A549 (cell line): ENCODE results near the gene SSBP3. TPM values are rescaled to one million over a fixed set of nuclear protein-coding genes. Genes with fewer than 3 reads are reported as not detected.

Experiments used
- ATAC-seq, 2 experiments: fragments of 200-7000 bp in 1 of 2; fragments of >200 bp in 1 of 2; cut with Nextera tagmentation in 1 of 2; cut with Tn5 transposase in 1 of 2; 3 replicates each; pipeline versions ENCODE4 v1.8.0 to v1.9.1; 2018 to 2020; ENCODE audit warnings: mild to moderate bottlenecking in 1 of 2, moderate library complexity in 1 of 2
- CTCF ChIA-PET: fragments of 300-600 bp; sonication (Branson Sonifier 250); formaldehyde crosslinking; extraction: SDS; loops from one replicate; lab custom pipeline; 2021; ENCODE audit warnings: antibody characterized with exemption, inconsistent platforms; lab: Yijun Ruan, JAX
- POLR2A ChIA-PET: fragments of 350-600 bp; formaldehyde crosslinking; extraction: SDS; loops from one replicate; lab custom pipeline; 2021; ENCODE audit warnings: antibody characterized with exemption, inconsistent platforms; lab: Yijun Ruan, JAX
- DNase-seq, 2 experiments: peaks; one replicate each; pipeline versions ENCODE4 v3.0.0 to v3.0.0-alpha.2; 2011 to 2016; ENCODE audit warnings: low read depth in 1 of 2, low spot score in 1 of 2
- FAIRE-seq: peaks from 2 replicates; lab custom pipeline; 2011; peaks lifted over from hg19 to GRCh38; lab: Jason Lieb, UNC
- H3K27ac ChIP-seq, 2 experiments: fragments of >200 bp; sonication (Bioruptor Twin); formaldehyde crosslinking; 3 replicates each; pipeline ENCODE4 v1.5.1; 2016 to 2017
- H3K4me1 ChIP-seq: fragments of >200 bp; sonication (Bioruptor Twin); formaldehyde crosslinking; 3 replicates; pipeline ENCODE4 v1.6.1; 2016
- H3K4me2 ChIP-seq: fragments of >200 bp; sonication (Bioruptor Twin); formaldehyde crosslinking; 3 replicates; pipeline ENCODE4 v1.6.1; 2016
- H3K4me3 ChIP-seq: fragments of >200 bp; sonication (Bioruptor Twin); formaldehyde crosslinking; 3 replicates; pipeline ENCODE4 v1.5.1; 2016
- H3K9me3 ChIP-seq: fragments of >200 bp; sonication (Bioruptor Twin); formaldehyde crosslinking; 3 replicates; pipeline ENCODE4 v1.6.1; 2016
- CHD2 ChIP-seq: fragments of 150-350 bp; IDR thresholded peaks from 2 replicates; pipeline ENCODE4 v1.6.1; 2014; ENCODE audit warnings: low read length; ENCODE audit not compliant: partially characterized antibody
- EHMT2 ChIP-seq: fragments of 200-600 bp; sonication (generic); IDR thresholded peaks from 2 replicates; pipeline ENCODE4 v1.6.1; 2016; ENCODE audit warnings: antibody characterized with exemption, low read depth, mild to moderate bottlenecking, moderate library complexity
- FOSB ChIP-seq: fragments of 250-450 bp; sonication (Bioruptor Pico); IDR thresholded peaks from 2 replicates; pipeline ENCODE4 v1.5.0; 2020; ENCODE audit warnings: mild to moderate bottlenecking, moderate library complexity
- FOXS1 ChIP-seq: fragments of 250-450 bp; sonication (Bioruptor Pico); IDR thresholded peaks from 2 replicates; pipeline ENCODE4 v1.5.0; 2020; ENCODE audit warnings: mild to moderate bottlenecking, moderate library complexity
- HES2 ChIP-seq: fragments of >200 bp; sonication (Bioruptor Twin); formaldehyde crosslinking; IDR thresholded peaks from 2 replicates; pipeline ENCODE4 v1.6.1; 2016
- HMGXB4 ChIP-seq: fragments of 250-450 bp; sonication (Bioruptor Pico); IDR thresholded peaks from 2 replicates; pipeline ENCODE4 v1.5.0; 2021; ENCODE audit warnings: mild to moderate bottlenecking, moderate library complexity, borderline replicate concordance
- HOXA7 ChIP-seq: fragments of 250-450 bp; sonication (Bioruptor Pico); IDR thresholded peaks from 2 replicates; pipeline ENCODE4 v1.5.0; 2020; ENCODE audit warnings: mild to moderate bottlenecking, moderate library complexity
- HOXB13 ChIP-seq: fragments of 250-450 bp; sonication (Bioruptor Pico); IDR thresholded peaks from 2 replicates; pipeline ENCODE4 v1.5.0; 2020; ENCODE audit warnings: low read depth, mild to moderate bottlenecking, moderate library complexity
- HOXB5 ChIP-seq: fragments of 250-450 bp; sonication (Bioruptor Pico); IDR thresholded peaks from 2 replicates; pipeline ENCODE4 v1.5.0; 2020; ENCODE audit warnings: mild to moderate bottlenecking, moderate library complexity
- JUNB ChIP-seq: fragments of >200 bp; sonication (Bioruptor Twin); formaldehyde crosslinking; IDR thresholded peaks from 2 replicates; pipeline ENCODE4 v1.6.1; 2016
- KDM5A ChIP-seq: fragments of 200-600 bp; sonication (generic); IDR thresholded peaks from 2 replicates; pipeline ENCODE4 v1.6.1; 2016; ENCODE audit warnings: antibody characterized with exemption, mild to moderate bottlenecking
- MAFK ChIP-seq: fragments of 450-650 bp; IDR thresholded peaks from 2 replicates; pipeline ENCODE4 v1.6.1; 2014; ENCODE audit not compliant: partially characterized antibody
- NFE2L2 ChIP-seq: fragments of 150-350 bp; conservative IDR thresholded peaks from 2 replicates; pipeline ENCODE4 v1.6.1; 2014; ENCODE audit warnings: low read length
- NPAS2 ChIP-seq: fragments of 250-450 bp; sonication (Bioruptor Pico); IDR thresholded peaks from 2 replicates; pipeline ENCODE4 v1.8.0; 2022; ENCODE audit warnings: mild to moderate bottlenecking, moderate library complexity, borderline replicate concordance
- NR3C1 ChIP-seq: fragments of >200 bp; sonication (Bioruptor Twin); formaldehyde crosslinking; IDR thresholded peaks from 3 replicates; pipeline ENCODE4 v1.6.1; 2017
- PBX3 ChIP-seq: IDR thresholded peaks from 2 replicates; pipeline ENCODE4 v1.6.1; 2012
- POLR2A ChIP-seq: IDR thresholded peaks from 2 replicates; pipeline ENCODE4 v1.6.1; 2012; ENCODE audit warnings: mild to moderate bottlenecking, low read length
- SREBF2 ChIP-seq: fragments of 450-650 bp; IDR thresholded peaks from 2 replicates; pipeline ENCODE4 v1.6.1; 2014; ENCODE audit warnings: mild to moderate bottlenecking, moderate library complexity
- TP53 ChIP-seq: fragments of 250-450 bp; sonication (Bioruptor Pico); IDR thresholded peaks from 2 replicates; pipeline ENCODE4 v1.5.0; 2021; ENCODE audit warnings: mild to moderate bottlenecking, moderate library complexity
- ZNF302 ChIP-seq: fragments of 250-450 bp; sonication (Bioruptor Pico); IDR thresholded peaks from 2 replicates; pipeline ENCODE4 v1.9.0; 2021; ENCODE audit warnings: inconsistent platforms, mild to moderate bottlenecking, moderate library complexity
- WGBS: methylation state at CpG from one replicate; pipeline ENCODE4 v1.1.6; 2017; ENCODE audit errors: missing lambda C conversion rate; 5-methylcytosine and 5-hydroxymethylcytosine counted together
- polyA plus RNA-seq, 4 experiments: library from polyadenylated mRNA; depleted of rRNA in 3 of 4; stranded (reverse); fragments of >200 nt; fragmentation: RNase III in 1 of 4; extraction: RNeasy Plus Mini Kit Qiagen cat#74134 plus additional on column Dnase treatment in 1 of 4; gene quantifications; 2 replicates in 3 of 4; 3 replicates in 1 of 4; pipeline ENCODE4 v1.2.3, GENCODE V29; 2011 to 2017
- TF ChIP-seq, protein P1 (sequence below): fragments of >200 bp; sonication (Bioruptor Twin); formaldehyde crosslinking; IDR thresholded peaks from 3 replicates; pipeline ENCODE4 v1.5.1; 2016
- TF ChIP-seq, protein P2 (sequence below): fragments of >200 bp; sonication (Bioruptor Twin); formaldehyde crosslinking; IDR thresholded peaks from 3 replicates; pipeline ENCODE4 v1.6.1; 2016
- TF ChIP-seq, protein P3 (sequence below): fragments of 250-450 bp; sonication (Bioruptor Pico); IDR thresholded peaks from 2 replicates; pipeline ENCODE4 v1.5.0; 2020; ENCODE audit warnings: low read depth, mild to moderate bottlenecking, moderate library complexity

The SSBP3 gene
- polyA plus RNA-seq, 2 of the 4 experiments (the other 2 are of a cell fraction) = 7.2 to 9.1 TPM

DNA sequence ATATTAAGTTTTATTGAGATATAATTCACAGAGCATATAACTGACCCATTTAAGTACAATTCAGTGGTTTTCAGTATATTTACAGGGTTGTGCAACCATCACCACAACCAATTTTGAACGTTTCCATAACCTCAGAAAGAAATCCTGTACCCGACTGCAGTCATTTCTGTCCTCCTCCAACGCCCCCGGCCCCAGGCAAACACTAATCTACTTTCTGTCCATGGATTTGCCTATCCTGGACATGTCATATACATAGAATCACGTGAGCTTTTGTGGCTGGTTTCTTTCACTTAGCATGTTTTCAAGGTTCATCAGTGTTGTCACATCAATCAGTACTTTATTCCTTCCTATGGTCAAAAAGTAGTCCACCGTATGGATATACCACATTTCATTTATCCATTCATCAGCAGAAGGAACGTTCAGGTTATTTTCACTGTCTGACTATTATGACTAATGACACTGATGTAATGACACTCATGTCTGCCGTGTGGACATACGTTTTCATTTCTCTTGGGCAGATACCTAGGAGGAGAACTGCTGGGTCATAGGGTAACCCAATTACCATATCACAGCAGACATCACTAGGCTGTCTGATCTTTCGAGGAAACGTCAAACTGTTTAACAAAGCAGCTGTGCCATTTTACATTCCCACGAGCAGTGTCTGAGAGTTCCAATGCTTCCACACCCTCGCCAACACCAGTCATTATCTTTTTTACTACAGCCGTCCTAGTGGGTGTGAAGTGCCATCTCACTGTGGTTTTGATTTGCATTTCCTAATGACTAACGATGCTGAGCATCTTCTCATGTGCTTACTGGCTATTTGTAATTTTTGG, 175.5 kb downstream of the SSBP3 start (continued):
- TF ChIP-seq, protein P1, sequence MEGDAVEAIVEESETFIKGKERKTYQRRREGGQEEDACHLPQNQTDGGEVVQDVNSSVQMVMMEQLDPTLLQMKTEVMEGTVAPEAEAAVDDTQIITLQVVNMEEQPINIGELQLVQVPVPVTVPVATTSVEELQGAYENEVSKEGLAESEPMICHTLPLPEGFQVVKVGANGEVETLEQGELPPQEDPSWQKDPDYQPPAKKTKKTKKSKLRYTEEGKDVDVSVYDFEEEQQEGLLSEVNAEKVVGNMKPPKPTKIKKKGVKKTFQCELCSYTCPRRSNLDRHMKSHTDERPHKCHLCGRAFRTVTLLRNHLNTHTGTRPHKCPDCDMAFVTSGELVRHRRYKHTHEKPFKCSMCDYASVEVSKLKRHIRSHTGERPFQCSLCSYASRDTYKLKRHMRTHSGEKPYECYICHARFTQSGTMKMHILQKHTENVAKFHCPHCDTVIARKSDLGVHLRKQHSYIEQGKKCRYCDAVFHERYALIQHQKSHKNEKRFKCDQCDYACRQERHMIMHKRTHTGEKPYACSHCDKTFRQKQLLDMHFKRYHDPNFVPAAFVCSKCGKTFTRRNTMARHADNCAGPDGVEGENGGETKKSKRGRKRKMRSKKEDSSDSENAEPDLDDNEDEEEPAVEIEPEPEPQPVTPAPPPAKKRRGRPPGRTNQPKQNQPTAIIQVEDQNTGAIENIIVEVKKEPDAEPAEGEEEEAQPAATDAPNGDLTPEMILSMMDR = no peak
- TF ChIP-seq CHD2 (no peak), HOXA7 (CRISPR knock-in tag) (no peak), ZNF302 (CRISPR knock-in tag) (no peak)
- TF ChIP-seq, all 56 proteins: peak for 0

GRCh38 chr1:54229281-54229891, 176.8 kb downstream of the SSBP3 start:
- POLR2A ChIA-PET = no interaction called here
- no peak for TF ChIP-seq HES2
- no peak for TF ChIP-seq JUNB
- no peak for TF ChIP-seq FOXS1 (CRISPR knock-in tag)
- TF ChIP-seq HMGXB4 (CRISPR knock-in tag) = no peak
- TF ChIP-seq EHMT2 = no peak
- no peak for TF ChIP-seq HOXB13
- TF ChIP-seq, protein P2, sequence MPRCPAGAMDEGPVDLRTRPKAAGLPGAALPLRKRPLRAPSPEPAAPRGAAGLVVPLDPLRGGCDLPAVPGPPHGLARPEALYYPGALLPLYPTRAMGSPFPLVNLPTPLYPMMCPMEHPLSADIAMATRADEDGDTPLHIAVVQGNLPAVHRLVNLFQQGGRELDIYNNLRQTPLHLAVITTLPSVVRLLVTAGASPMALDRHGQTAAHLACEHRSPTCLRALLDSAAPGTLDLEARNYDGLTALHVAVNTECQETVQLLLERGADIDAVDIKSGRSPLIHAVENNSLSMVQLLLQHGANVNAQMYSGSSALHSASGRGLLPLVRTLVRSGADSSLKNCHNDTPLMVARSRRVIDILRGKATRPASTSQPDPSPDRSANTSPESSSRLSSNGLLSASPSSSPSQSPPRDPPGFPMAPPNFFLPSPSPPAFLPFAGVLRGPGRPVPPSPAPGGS = no peak
- no peak for TF ChIP-seq MAFK
- no peak for TF ChIP-seq POLR2A
- TF ChIP-seq TP53 (CRISPR knock-in tag) = no peak
- no peak for TF ChIP-seq KDM5A
- TF ChIP-seq FOSB = no peak
- TF ChIP-seq, all 56 proteins: peak for 0
- Histone ChIP-seq H3K4me1 (peaks cover 22% of the 10 kb centered on the region; the same call in 1 of the 3 replicates), H3K9me3 (no peaks in the 10 kb centered on the region), H3K27ac (peak overlapping the region in 1 of 2 experiments; percentile 82; a peak in 3 of 6 replicates), H3K4me2 (peak overlapping the region; percentile 23; the same call in 1 of the 3 replicates), H3K4me3 (no peak overlapping the region)
- 38% methylated on average over 11 of the region's 11 CpGs for WGBS
- CTCF ChIA-PET = interaction anchor here (1.4 to 1.5 kb wide), 3 partner anchors 9 to 15 kb away, joined by 3 to 4 read pairs (median 4); no protein-coding TSS in a partner anchor
- ATAC-seq (peak; percentile 17 to 50; a peak in 3 of 6 replicates), DNase-seq (peak in 1 of 2 experiments; percentile 38), FAIRE-seq (no peak)

GRCh38 chr1:54228638-54229079, 177.5 kb downstream of the SSBP3 start:
- no peak overlapping the region for H3K4me3 ChIP-seq
- ChIA-PET CTCF (interaction anchor here (1.5 kb wide), 2 partner anchors 8 to 15 kb away, joined by 4 read pairs; no protein-coding TSS in a partner anchor), POLR2A (no interaction called here)
- WGBS = no CpG with 5 or more reads among the region's 13 CpGs
- DNase-seq (no peak), FAIRE-seq (no peak), ATAC-seq (no peak)
- no peak overlapping the region for H3K4me2 ChIP-seq
- TF ChIP-seq FOXS1 (CRISPR knock-in tag) = no peak
- no peak for TF ChIP-seq PBX3
- TF ChIP-seq, protein P3, sequence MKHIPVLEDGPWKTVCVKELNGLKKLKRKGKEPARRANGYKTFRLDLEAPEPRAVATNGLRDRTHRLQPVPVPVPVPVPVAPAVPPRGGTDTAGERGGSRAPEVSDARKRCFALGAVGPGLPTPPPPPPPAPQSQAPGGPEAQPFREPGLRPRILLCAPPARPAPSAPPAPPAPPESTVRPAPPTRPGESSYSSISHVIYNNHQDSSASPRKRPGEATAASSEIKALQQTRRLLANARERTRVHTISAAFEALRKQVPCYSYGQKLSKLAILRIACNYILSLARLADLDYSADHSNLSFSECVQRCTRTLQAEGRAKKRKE (CRISPR knock-in tag) = no peak
- no peak for TF ChIP-seq SREBF2
- TF ChIP-seq NR3C1 = no peak
- TF ChIP-seq TP53 (CRISPR knock-in tag) = no peak
- TF ChIP-seq HOXB5 (CRISPR knock-in tag) = no peak
- TF ChIP-seq NPAS2 (CRISPR knock-in tag) = no peak
- TF ChIP-seq NFE2L2 = no peak
- peaks cover 22% of the 10 kb centered on the region; the same call in 1 of the 3 replicates for H3K4me1 ChIP-seq
- H3K9me3 ChIP-seq = no peaks in the 10 kb centered on the region
- H3K27ac ChIP-seq = peak overlapping the region in 1 of 2 experiments; percentile 82; a peak in 3 of 6 replicates
